ENCODE results near the gene PIGW.

PIGW gene

GRCh38 chr17:36546418-36547093 is 11.8 kb downstream of the PIGW start:
- DNase-seq (ENCODE audit: low spot score) = peak; percentile 28

GRCh38 chr17:36547776-36548175 is 13.0 kb downstream of the PIGW start:
- DNase-seq (ENCODE audit: low spot score) = no peak

DNA sequence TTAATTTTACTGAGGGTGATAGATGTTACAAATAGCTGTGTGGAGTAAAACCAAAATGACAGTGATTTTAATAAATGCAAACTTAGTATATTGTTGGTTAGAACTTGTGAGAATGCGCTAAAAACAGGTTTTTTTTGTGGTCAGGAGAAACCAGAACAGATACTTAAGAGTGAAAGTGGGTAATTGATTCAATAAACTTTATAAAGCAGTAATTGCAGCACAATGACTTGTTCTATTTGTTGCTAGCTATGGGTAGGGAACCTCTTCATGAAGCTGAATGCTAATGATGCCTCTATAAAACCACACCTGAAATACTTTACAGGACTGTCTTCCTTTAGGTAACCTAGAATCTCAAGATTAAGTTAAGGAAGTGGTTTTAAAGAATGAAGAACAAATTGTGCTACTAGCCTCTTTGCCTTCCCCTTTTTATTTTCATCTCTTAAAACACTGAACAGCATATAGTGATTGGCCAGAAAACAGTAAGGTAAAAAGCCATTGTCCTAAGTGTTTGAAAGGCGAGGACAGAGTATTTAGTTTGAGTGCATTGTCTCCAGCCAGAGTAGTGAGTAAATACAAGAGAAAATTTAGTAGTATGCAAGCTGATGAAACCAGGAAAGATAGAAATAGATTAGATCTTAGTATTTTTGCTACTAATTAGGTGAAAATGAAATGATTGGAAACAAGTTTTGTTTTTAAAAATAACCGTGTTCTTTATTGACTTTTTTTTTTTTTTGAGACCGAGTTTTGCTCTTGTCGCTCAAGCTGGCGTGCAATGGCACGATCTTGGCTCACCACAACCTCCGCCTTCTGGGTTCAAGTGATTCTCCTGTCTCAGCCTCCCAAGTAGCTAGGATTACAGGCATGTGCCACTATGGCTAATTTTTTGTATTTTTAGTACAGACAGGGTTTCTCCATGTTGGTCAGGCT is 16.0 kb downstream of the PIGW start:
- no peak for DNase-seq (ENCODE audit: low spot score)

DNA sequence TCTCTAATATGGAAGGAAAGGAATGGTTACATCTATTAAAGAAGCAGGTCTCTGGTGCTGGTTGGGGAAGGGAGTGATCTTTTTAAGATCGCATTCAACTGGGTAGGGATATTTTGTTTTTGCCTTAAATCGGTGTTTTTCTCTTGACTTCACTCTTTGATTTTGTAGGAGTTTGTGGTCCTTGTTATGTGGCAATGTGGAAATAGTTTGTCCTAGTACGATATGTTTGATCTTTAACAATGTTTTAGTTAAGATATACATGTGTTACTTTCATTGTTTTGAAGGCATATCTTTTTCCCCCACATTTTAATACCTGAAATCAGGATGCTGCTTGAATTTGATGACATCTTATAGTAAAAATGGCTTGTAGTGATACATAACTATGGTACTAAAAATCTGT is 18.7 kb downstream of the PIGW start:
- DNase-seq (ENCODE audit: low spot score) = no peak

DNA sequence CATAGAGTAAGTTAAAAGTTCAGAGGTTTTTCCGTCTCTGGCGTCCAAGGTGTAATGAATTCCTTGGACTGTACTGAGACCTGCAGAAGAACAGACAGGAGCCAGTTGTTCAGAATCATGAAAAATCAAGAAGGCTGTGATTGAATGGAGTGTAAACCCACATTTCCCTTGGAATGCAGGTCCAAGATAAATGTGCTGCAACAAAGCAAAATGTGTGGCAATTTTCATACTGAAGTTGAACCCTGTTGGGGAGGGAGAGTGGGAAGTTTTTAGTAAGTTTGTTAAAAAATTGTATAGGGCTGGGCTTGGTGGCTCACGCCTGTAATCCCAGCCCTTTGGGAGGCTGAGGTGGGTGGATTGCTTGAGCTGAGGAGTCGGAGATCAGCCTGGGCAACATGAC is 31.3 kb downstream of the PIGW start:
- DNase-seq (ENCODE audit: low spot score) = no peak

GRCh38 chr17:36575028-36575427 is 40.2 kb downstream of the PIGW start:
- DNase-seq (ENCODE audit: low spot score) = no peak

GRCh38 chr17:36576793-36577192 is 42.0 kb downstream of the PIGW start:
- DNase-seq (ENCODE audit: low spot score) = no peak

- DNase-seq (ENCODE audit: low spot score) = no peak
Observed at GRCh38 chr17:36578671-36579070, 43.9 kb downstream of the PIGW start.

DNA sequence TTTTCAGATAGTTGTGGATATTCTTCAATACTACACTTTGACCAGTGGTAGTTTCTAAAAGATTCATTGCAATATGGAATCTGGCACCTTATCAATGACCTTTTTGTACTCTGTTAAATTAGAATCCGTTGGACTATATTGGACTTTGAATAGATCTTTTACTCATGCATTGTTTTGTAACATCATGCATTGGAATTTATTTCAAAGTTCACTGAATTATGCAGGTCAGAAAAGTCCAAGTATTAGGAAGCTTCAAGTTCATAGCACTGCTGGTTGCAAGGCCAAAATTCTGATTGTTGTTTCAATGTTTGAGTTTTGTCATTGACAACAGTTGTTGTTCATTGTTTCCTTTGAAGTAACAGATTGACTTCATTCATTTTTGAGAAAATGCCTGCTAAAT is 49.0 kb downstream of the PIGW start:
- no peak for DNase-seq (ENCODE audit: low spot score)

GRCh38 chr17:36586138-36586537 is 51.4 kb downstream of the PIGW start:
- DNase-seq (ENCODE audit: low spot score) = no peak

All from hematopoietic multipotent progenitor cell treated with erythropoietin and hydrocortisone succinate and interleukin-3 and kit ligand, for 15 days (in vitro differentiated cells).